GM12878 (cell line): ENCODE measurements around the gene RGS12. TPM values are rescaled to one million over a fixed set of nuclear protein-coding genes. Genes with fewer than 3 reads are reported as not detected.

Experiments
- ATAC-seq: fragments of 200-7000 bp; cut with Tn5 transposase; 3 replicates; pipeline ENCODE4 v1.9.1; 2020; ENCODE audit warnings: mild to moderate bottlenecking, moderate library complexity
- BruUV-seq: library from RNA; stranded (reverse); fragments of 400-500 nt; replicated peaks from 2 replicates; lab custom pipeline; 2021; lab: Mats Ljungman, UMichigan
- CTCF ChIA-PET: fragments of 300-600 bp; sonication (Branson Sonifier 250); formaldehyde crosslinking; extraction: SDS; loops from one replicate; lab custom pipeline; 2021; ENCODE audit warnings: inconsistent platforms; lab: Yijun Ruan, JAX
- POLR2A ChIA-PET: fragments of 350-600 bp; formaldehyde crosslinking; extraction: SDS; loops from one replicate; lab custom pipeline; 2021; ENCODE audit warnings: inconsistent platforms; lab: Charles Lee
- RAD21 ChIA-PET: fragments of 300-600 bp; sonication (Branson Sonifier 250); formaldehyde crosslinking; loops from one replicate; lab custom pipeline; 2023; ENCODE audit warnings: antibody characterized with exemption; ENCODE audit not compliant: unreplicated experiment; lab: Charles Lee
- SMC1A ChIA-PET: fragments of 300-600 bp; sonication (Branson Sonifier 250); formaldehyde crosslinking; loops from one replicate; lab custom pipeline; 2023; ENCODE audit not compliant: unreplicated experiment, uncharacterized antibody; lab: Charles Lee
- DNase-seq: peaks from one replicate; pipeline ENCODE4 v3.0.0-alpha.2; 2011; ENCODE audit warnings: low read depth, low spot score
- FAIRE-seq: peaks from 3 replicates; lab custom pipeline; 2011; peaks lifted over from hg19 to GRCh38; lab: Jason Lieb, UNC
- H2AFZ ChIP-seq: 2 replicates; pipeline ENCODE4 v1.6.0; 2011; ENCODE audit warnings: low read depth, low read length, control low read depth; ENCODE audit not compliant: control insufficient read depth
- H3K27ac ChIP-seq: 2 replicates; pipeline ENCODE4 v1.5.1; 2011; ENCODE audit warnings: control low read depth; ENCODE audit not compliant: control insufficient read depth, insufficient read depth
- H3K27me3 ChIP-seq, 2 experiments: replicated peaks in 1 of 2; 2 replicates each; pipeline versions ENCODE4 v1.6.0 to v1.6.1; 2011; ENCODE audit warnings: low read length in 1 of 2; ENCODE audit not compliant: control insufficient read depth in 2 of 2, insufficient read depth in 2 of 2
- H3K36me3 ChIP-seq, 2 experiments: 2 replicates each; pipeline ENCODE4 v1.5.1; 2011; ENCODE audit warnings: low read length in 1 of 2; ENCODE audit not compliant: control insufficient read depth in 2 of 2, insufficient read depth in 2 of 2
- H3K4me1 ChIP-seq: 2 replicates; pipeline ENCODE4 v1.6.1; 2011; ENCODE audit warnings: mild to moderate bottlenecking, low read length, moderate library complexity, mixed read lengths; ENCODE audit not compliant: control insufficient read depth, insufficient read depth
- H3K4me2 ChIP-seq: 2 replicates; pipeline ENCODE4 v1.6.0; 2011; ENCODE audit warnings: control low read depth; ENCODE audit not compliant: control insufficient read depth, insufficient read depth
- H3K4me3 ChIP-seq: fragments of 200-600 bp; sonication (generic); 2 replicates; pipeline ENCODE4 v1.5.1; 2016
- H3K79me2 ChIP-seq: 2 replicates; pipeline ENCODE4 v1.6.0; 2011; ENCODE audit warnings: low read length; ENCODE audit not compliant: control insufficient read depth, insufficient read depth
- H3K9ac ChIP-seq: 2 replicates; pipeline ENCODE4 v1.8.0; 2011; ENCODE audit warnings: low read length, control low read depth, mixed read lengths; ENCODE audit not compliant: control insufficient read depth, insufficient read depth
- H3K9me3 ChIP-seq: replicated peaks from 3 replicates; pipeline ENCODE4 v1.5.1; 2011; ENCODE audit warnings: mild to moderate bottlenecking, low read length; ENCODE audit not compliant: control insufficient read depth, insufficient read depth
- H4K20me1 ChIP-seq: 2 replicates; pipeline ENCODE4 v1.6.0; 2011; ENCODE audit not compliant: control insufficient read depth, insufficient read depth
- CHD1 ChIP-seq: IDR thresholded peaks from 2 replicates; pipeline ENCODE4 v1.6.1; 2012; ENCODE audit warnings: low read depth, low read length, improper control_type of control experiment
- ELK1 ChIP-seq: IDR thresholded peaks from 2 replicates; pipeline ENCODE4 v1.6.1; 2012; ENCODE audit warnings: low read depth, low read length, improper control_type of control experiment
- HSF1 ChIP-seq: fragments of 150-350 bp; IDR thresholded peaks from 2 replicates; pipeline ENCODE4 v1.6.1; 2014; ENCODE audit warnings: mild to moderate bottlenecking, low read depth, low read length
- MLLT1 ChIP-seq: fragments of 450-650 bp; IDR thresholded peaks from 2 replicates; pipeline ENCODE4 v1.6.1; 2016; ENCODE audit warnings: mild to moderate bottlenecking
- MYC ChIP-seq: IDR thresholded peaks from 2 replicates; pipeline ENCODE4 v1.6.1; 2011; ENCODE audit warnings: mild to moderate bottlenecking, low read length, moderate library complexity, inconsistent platforms; ENCODE audit not compliant: insufficient read depth, insufficient replicate concordance, insufficient read length, severe bottlenecking
- WGBS: methylation state at CpG from one replicate; pipeline ENCODE4 v1.1.6; 2016; ENCODE audit warnings: low lambda C conversion rate; ENCODE audit not compliant: insufficient replicate concordance, insufficient coverage; ENCODE audit errors: missing lambda C conversion rate; 5-methylcytosine and 5-hydroxymethylcytosine counted together
- in situ Hi-C: fragments of 300-500 bp; cut with MboI; formaldehyde crosslinking; loops from 9 replicates; pipeline ENCODE4 v1.14.3; 2018; ENCODE audit warnings: mixed read lengths
- intact Hi-C: fragments of 100-400 bp; cut with micrococcal nuclease; formaldehyde crosslinking; loops from one replicate; pipeline ENCODE4 v1.14.2; 2022; ENCODE audit not compliant: unreplicated experiment
- polyA plus RNA-seq, 11 experiments: library from polyadenylated mRNA; depleted of rRNA in 4 of 11; unstranded in 6 of 11; stranded (reverse) in 5 of 11; fragments of >200 nt; fragmentation: Nextera tagmentation in 4 of 11; fragmentation: Illumina TruSeq in 1 of 11; extraction: Ambion mirVana in 4 of 11; extraction: Trizol in 1 of 11; gene quantifications; 1 replicate in 1 of 11; 2 replicates in 10 of 11; pipeline versions ENCODE4 v1.2.1 to v1.2.3, GENCODE V29; 2011 to 2016; ENCODE audit warnings: inconsistent platforms in 2 of 11, missing spikeins in 2 of 11, low read depth in 1 of 11
- total RNA-seq, 4 experiments: library from RNA; depleted of rRNA in 3 of 4; stranded (reverse); fragments of >200 nt in 3 of 4; fragmentation: Illumina TruSeq in 1 of 4; extraction: Trizol in 1 of 4; gene quantifications; 2 replicates each; pipeline versions ENCODE4 v1.2.1 to v1.2.3, GENCODE V29; 2013 to 2021

RGS12 gene
- total and polyA plus RNA-seq, 10 of the 15 experiments (the other 5 are each of a cell fraction or from before 2014, with no cell fraction given), result 0.02 to 2.2 (median 0.73) TPM

- DNase-seq (no peak), FAIRE-seq (no peak), ATAC-seq (no peak)
- no peak overlapping the region for H3K27ac ChIP-seq
- WGBS, result 83% methylated on average over 11 of the region's 11 CpGs
- POLR2A ChIA-PET, result no interaction called here
- no TSS peak for BruUV-seq
- H3K36me3 ChIP-seq, result no peaks in the 10 kb centered on the region
- no peak overlapping the region for H3K4me3 ChIP-seq
- CTCF ChIA-PET, result no interaction called here
- H3K79me2 ChIP-seq, result no peaks in the 10 kb centered on the region
- no peak overlapping the region for H2AFZ ChIP-seq
- H3K4me2 ChIP-seq, result no peak overlapping the region
- H3K4me1 ChIP-seq, result no peaks in the 10 kb centered on the region
- H4K20me1 ChIP-seq, result no peaks in the 10 kb centered on the region
- in situ Hi-C loops (no loop called here), intact Hi-C loops (no loop called here)
- H3K27me3 ChIP-seq, result no peaks in the 10 kb centered on the region
- TF ChIP-seq MLLT1 (no peak), HSF1 (no peak), ELK1 (no peak), CHD1 (no peak), MYC (no peak)
- SMC1A ChIA-PET, result no interaction called here
- H3K9ac ChIP-seq, result no peak overlapping the region
- RAD21 ChIA-PET, result no interaction called here
- no peaks in the 10 kb centered on the region for H3K9me3 ChIP-seq
Observed at GRCh38 chr4:3251691-3252479, 40.9 kb upstream of the RGS12 start.
